Nephron (organoid): ENCODE data around the gene STOML3.

Experiments used
- H3K27ac Mint-ChIP-seq, 3 experiments: 2 replicates each; pipeline ENCODE4 v1.8.0; 2020; ENCODE audit warnings: mixed read lengths in 3 of 3, mild to moderate bottlenecking in 2 of 3, moderate library complexity in 1 of 3
- H3K27me3 Mint-ChIP-seq: 2 replicates; pipeline ENCODE4 v1.8.0; 2021; ENCODE audit warnings: low read depth, mild to moderate bottlenecking, moderate library complexity, mixed read lengths
- H3K36me3 Mint-ChIP-seq: 2 replicates; pipeline ENCODE4 v1.8.0; 2020; ENCODE audit warnings: low read depth, mixed read lengths
- H3K4me1 Mint-ChIP-seq: 2 replicates; pipeline ENCODE4 v1.8.0; 2020; ENCODE audit warnings: mixed read lengths
- H3K4me3 Mint-ChIP-seq, 3 experiments: 2 replicates each; pipeline ENCODE4 v1.8.0; 2020; ENCODE audit warnings: mild to moderate bottlenecking in 3 of 3, mixed read lengths in 3 of 3, moderate library complexity in 2 of 3
- H3K9me3 Mint-ChIP-seq: 2 replicates; pipeline ENCODE4 v1.8.0; 2020; ENCODE audit warnings: mixed read lengths
- CTCF ChIP-seq, 3 experiments: fragments of 200-600 bp; sonication (generic); IDR thresholded peaks; one replicate each; pipeline ENCODE4 v1.5.0; 2021; ENCODE audit warnings: antibody characterized with exemption in 3 of 3; ENCODE audit not compliant: unreplicated experiment in 3 of 3

The STOML3 gene

DNA sequence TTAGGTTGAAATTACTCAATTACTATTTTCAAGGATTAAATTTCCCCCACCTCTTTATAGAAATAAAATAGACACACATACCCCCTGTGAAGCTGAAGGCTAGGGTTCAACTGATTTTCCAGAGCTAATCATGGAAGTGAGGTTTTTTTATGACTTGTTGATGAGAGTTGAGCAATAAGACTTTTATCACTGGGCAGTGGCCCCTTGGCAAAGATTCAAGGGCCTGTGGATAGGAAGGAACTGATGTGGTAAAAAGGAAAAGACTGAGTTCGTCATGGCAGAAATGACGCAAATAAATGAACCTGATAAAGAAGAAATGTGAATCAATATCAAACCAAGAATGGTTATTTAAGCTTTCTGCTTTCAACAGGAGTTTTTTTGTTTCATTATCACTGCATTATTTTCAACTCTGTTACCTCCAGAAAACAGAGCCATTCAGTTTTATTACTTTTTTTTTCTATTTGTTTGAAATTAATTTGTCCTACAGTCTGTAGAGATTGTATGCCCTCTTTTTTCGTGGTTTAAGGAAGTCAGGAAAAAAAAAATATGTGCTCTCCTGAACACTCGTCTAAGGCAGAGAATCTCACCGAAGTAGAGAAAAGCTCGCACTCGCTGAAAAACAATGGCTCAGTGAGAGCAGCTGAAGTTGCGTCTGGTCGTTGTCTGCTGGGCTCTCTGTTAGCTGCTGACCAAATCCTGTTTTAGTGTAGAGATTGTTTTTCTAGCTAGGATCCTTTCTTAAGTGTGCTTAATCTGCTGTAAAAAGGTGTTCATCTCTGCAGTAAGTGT is 38.9 kb downstream of the STOML3 start:
- no peak overlapping the region for H3K27ac Mint-ChIP-seq
- no peaks in the 10 kb centered on the region for H3K9me3 Mint-ChIP-seq
- H3K27me3 Mint-ChIP-seq: peaks cover 5% of the 10 kb centered on the region
- no peak overlapping the region for H3K4me3 Mint-ChIP-seq
- TF ChIP-seq CTCF (IDR thresholded peaks at IDR 0.05; ENCODE audit: unreplicated experiment in 3 of 3): no peak
- no peaks in the 10 kb centered on the region for H3K4me1 Mint-ChIP-seq
- H3K36me3 Mint-ChIP-seq: no peaks in the 10 kb centered on the region

DNA sequence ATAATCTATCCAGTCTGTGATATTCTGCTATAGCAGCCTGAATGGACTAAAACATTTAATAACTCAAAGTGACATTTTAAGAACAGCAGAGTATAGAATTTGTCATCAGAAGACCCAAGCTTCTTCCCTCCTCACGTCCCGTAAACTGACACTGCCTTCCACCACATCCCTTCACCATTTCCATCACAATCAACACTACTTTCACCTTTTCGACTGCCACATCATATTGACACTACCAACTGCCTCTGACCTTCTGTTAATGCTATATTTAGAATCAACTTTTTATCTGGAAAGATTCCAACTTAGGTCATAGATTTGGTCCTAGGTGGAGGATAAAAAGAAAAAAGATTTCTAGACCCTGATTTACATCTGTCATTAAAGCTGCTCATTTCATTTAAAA is 39.6 kb downstream of the STOML3 start:
- H3K27ac Mint-ChIP-seq: no peak overlapping the region
- no peaks in the 10 kb centered on the region for H3K9me3 Mint-ChIP-seq
- H3K27me3 Mint-ChIP-seq: peaks cover 5% of the 10 kb centered on the region
- H3K36me3 Mint-ChIP-seq: no peaks in the 10 kb centered on the region
- no peaks in the 10 kb centered on the region for H3K4me1 Mint-ChIP-seq
- H3K4me3 Mint-ChIP-seq: no peak overlapping the region
- TF ChIP-seq CTCF (IDR thresholded peaks at IDR 0.05; ENCODE audit: unreplicated experiment in 3 of 3): no peak

DNA sequence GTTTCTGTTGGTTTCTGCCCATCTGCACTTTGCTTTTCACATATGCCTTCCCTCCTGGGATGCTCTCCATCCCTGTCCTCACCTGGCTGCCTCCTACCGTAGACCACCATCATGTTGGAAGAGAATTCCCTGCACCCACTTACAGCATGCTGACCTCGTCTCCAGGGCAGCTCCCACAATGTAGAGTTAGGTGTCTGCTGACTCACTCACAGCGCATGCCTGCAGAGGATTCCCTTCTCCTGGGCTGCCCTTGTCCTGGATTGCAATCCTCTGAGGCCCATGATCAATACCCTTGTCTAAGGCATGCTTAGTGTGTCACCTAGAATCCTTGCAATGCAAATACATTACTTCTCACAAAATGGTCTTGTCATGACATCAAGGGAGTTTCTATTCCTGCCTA is 43.6 kb downstream of the STOML3 start:
- Mint-ChIP-seq H3K9me3 (no peaks in the 10 kb centered on the region), H3K4me1 (no peaks in the 10 kb centered on the region), H3K27me3 (peaks cover 5% of the 10 kb centered on the region), H3K4me3 (no peak overlapping the region), H3K27ac (no peak overlapping the region), H3K36me3 (no peaks in the 10 kb centered on the region)
- TF ChIP-seq CTCF (IDR thresholded peaks at IDR 0.05; ENCODE audit: unreplicated experiment in 3 of 3): no peak

DNA sequence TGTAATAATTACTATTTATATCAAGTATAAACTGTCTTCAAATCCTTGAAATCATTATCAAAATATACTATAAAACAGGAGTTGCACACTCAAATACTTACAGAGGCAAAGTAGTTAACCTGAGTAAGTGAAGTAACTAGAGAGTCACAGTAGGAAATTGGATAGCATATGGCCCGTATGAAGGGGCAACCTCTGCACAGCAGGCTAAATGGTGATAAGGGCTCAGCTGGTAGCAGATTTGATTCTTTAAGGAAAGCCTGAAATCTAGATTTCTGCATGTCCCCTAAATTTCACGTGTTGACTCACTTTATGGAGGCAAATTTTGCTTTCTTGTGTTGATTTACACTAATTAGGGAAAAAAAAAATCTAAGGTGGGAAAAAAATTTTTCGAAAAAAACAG is 46.4 kb downstream of the STOML3 start:
- Mint-ChIP-seq H3K36me3 (no peaks in the 10 kb centered on the region), H3K27ac (no peak overlapping the region), H3K27me3 (peaks cover 5% of the 10 kb centered on the region), H3K4me1 (no peaks in the 10 kb centered on the region), H3K9me3 (no peaks in the 10 kb centered on the region), H3K4me3 (no peak overlapping the region)
- TF ChIP-seq CTCF (IDR thresholded peaks at IDR 0.05; ENCODE audit: unreplicated experiment in 3 of 3): no peak

DNA sequence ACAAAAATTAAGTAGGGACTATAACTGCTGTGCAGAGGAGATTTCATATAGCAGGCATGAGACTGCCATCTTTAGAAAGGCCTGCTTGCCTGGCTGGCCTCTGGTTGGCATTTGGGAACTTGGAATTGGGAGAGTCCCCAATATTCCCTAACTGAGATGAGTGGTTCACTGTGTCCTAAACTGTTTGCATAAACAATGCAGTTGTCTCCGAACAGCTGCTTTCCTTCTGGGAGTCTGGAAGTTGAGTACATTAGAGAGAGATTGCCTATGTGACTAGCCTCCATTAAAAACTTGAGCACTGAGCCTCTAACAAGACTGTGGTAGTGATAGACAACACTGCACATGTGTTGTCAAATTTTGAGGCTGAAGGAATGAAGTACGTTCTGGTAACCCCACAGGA is 47.4 kb downstream of the STOML3 start:
- no peak overlapping the region for H3K27ac Mint-ChIP-seq
- H3K9me3 Mint-ChIP-seq: no peaks in the 10 kb centered on the region
- H3K27me3 Mint-ChIP-seq: peaks cover 3% of the 10 kb centered on the region
- no peak for TF ChIP-seq CTCF (IDR thresholded peaks at IDR 0.05; ENCODE audit: unreplicated experiment in 3 of 3)
- no peaks in the 10 kb centered on the region for H3K4me1 Mint-ChIP-seq
- H3K36me3 Mint-ChIP-seq: no peaks in the 10 kb centered on the region
- no peak overlapping the region for H3K4me3 Mint-ChIP-seq

DNA sequence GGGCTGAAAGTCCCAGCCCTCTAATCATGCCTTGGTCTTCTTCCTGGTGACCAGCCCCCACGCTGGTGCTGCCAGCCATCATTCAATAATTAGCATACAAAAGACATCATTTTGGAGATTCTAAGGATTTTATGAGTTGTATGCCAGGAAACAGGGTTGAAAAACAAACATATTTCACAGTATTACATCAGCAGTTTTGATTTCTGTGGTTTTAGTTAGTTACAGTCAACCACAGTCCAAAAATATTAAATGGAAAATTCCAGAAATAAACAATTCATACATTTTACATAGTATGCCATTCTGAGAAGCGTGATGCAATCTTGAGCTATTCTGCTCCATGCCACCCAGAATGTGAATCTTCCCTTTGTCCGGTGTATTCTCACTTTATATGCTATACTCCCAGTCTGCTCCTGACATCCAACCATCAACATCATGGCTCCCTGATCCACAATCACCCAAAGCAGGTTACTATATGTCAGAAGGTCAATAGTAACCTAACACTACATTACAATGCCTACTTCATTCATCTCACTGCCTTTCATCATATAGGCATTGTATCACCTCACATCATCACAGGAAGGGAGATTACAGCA is 49.2 kb downstream of the STOML3 start:
- no peaks in the 10 kb centered on the region for H3K9me3 Mint-ChIP-seq
- no peak for TF ChIP-seq CTCF (IDR thresholded peaks at IDR 0.05; ENCODE audit: unreplicated experiment in 3 of 3)
- H3K4me1 Mint-ChIP-seq: no peaks in the 10 kb centered on the region
- no peak overlapping the region for H3K4me3 Mint-ChIP-seq
- H3K27me3 Mint-ChIP-seq: no peaks in the 10 kb centered on the region
- no peak overlapping the region for H3K27ac Mint-ChIP-seq
- no peaks in the 10 kb centered on the region for H3K36me3 Mint-ChIP-seq
